NCI-H510A treated with DMSO at 0.1 percent for 48 hours (cell line): ENCODE results near the gene METTL24.

Source experiments
- DNase-seq: peaks from one replicate; lab custom pipeline; 2025; lab: John Stamatoyannopoulos, UW

METTL24 gene

DNA sequence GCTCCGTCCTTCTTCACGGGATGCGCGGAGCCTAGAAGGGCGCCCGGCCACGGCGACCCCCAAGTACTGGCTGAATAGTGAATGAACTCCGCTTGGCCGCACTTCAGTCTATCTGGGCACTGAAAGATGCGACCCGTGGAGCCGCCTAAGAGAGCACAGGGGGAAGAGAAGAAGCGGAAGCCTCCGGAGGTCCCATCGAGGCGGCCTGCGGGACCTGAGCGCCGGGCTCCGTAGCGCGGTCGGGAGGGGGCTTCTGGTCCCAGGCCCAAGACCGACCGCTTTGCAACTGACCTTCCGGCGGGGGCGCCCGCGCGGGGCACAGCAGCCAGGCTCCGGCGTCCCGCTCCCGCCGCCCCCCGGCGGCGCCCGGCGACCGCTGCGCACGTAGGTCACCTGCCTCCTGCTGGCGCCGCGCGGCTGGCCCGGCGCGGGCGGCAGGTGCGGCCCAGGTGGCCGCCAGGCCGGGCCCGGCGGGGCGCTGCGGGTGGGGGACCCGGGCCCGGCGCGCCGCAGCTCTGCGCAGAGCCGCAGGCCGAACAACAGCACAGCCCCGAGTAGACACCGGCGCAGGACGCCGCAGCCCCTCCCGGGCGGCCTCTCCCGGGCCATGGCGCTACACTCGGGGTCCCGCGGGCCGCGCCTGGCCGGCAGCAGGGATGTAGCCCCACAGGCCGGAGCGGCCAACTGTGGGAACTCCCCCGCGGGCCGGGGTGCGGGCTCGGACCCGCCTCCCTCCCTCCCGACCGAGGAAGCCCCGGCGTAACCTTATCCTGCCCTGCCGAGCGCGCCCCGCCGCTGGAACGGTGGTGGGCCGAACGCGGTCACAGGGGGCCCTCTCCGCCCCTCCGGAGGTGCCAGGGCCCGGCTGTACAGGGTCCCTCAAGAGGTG lies at the start of gene METTL24:
Gene METTL24 (minus strand): TSS at position 686 of the 889 bp plus-strand sequence. CDS start 77 bp downstream, at position 609.
- DNase-seq = no peak

DNA sequence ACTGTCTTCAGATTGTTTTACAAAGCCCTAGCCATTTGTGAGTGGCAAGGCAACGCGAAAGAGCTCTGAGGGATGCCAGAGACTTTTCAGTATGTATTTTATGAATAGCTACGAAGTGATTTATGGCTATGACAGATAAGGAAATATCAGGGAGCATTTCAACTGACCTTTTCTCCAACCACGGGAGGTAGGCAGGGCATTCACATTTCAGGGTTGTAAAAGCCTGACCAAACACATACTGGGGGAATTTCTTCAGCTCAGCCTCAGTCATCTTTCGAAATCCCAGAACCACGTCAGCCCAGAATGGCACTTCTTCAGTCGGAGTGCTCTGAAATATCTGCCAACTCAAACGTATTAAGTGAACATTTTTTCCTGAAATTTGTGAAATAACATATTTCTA lies 46.5 kb upstream of the METTL24 start:
- no peak for DNase-seq

DNA sequence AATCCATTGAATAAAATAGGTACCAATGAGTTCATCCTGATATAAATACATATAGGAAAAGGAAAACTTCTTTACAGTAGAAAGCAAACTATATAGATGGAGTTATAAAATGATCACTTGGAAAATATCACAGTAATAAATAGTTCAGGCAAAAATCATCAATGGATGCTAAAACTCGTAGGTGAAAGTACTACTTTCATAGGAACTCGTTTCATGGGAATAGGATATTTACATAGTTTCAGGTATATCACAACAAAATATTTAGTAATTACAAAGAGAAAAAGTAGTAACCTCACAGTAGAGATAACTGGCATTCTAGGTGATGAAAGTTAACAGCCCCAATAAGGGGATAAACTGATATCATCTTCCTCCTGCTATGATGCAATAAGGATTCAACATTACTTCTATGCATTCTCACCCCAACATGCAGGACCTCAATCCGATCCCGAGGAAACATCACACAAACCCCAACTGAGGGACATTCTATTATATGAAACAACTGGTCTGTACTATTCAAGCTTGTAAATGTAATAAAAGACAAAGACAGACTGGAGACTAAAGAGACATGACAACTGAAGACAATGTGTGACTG lies 43.5 kb upstream of the METTL24 start:
- no peak for DNase-seq

GRCh38 chr6:110400208-110400607 lies 42.1 kb upstream of the METTL24 start:
- DNase-seq = no peak

DNA sequence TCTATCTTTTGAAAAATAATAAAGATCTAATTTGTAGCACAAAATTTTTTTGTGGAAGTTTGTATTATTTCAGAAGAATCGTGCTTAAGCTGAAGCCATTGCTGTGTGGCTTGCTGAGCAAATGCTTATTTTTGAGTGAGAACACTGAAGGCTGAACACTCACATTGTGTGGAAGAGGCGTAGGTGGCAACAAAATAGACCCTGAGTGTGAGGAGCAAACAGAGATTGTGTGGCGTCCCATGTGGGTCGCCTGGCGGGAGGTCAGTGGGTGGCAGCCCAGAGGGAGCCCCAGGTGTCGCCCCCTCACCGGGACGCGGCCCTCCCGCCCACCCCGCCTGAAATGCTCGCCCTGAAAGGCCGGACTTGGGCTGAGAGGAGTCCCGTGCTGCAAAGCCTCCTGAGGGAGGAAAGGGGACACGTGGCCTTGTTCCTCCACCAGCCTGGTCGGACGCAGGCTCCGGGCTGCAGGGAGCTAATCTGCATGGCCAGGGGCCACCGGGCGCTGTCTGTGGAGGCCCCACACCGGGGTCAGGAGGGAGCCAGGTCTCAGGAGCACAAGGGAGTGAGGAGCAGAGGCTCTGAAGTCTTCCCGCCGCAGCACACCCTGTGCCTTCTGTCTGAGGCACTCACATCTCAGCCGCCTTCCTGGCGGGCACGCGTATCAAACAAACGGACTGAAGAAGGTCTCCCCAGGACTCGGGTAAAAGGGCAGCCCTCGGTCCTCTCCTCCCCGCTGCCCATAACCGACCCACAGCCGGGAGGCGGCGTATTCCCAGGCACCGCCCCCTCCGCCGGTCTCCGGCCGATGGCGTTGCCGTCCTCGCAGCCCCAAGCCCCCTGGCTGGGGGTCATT lies 41.3 kb upstream of the METTL24 start:
- no peak for DNase-seq

- no peak for DNase-seq
Measured at GRCh38 chr6:110398778-110399177, 40.6 kb upstream of the METTL24 start.

DNA sequence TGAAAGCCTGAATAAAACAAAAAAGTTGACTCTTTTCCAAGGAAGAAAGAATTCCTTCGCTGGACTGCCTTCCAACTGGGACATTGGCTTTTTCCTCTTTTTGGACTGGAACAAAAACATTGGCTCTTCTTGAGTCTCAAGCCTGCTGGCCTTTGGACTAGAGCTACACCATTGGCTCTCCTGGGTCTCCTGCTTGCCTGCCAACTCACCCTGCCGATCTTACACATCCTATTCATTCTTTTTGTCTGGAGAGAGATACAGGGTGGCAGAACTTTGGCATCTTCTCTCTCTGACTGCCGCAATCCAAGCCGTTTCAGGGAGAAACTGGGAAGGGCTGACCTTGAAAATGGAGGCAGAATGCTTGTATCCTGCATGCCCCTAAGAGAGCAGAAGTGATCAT lies 37.1 kb upstream of the METTL24 start:
- no peak for DNase-seq

DNA sequence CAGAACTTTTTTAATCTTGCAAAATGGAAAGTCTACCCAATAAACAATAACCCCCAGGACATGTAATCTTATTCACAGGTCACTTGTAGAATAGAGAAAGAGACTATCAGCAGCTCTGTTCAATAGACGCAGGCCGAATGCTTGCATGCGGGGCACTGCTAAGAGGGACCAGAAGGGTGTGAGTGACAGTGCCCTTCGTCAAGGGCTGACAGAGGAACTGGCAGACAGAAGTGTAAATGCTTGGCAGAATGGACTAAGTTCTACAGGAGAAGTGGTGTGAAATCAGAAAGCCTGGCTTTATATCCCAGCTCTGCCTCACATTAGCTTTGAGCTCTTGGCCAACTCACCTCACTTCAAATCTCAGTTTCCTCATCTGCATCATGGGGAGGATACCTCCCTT lies 36.3 kb upstream of the METTL24 start:
- DNase-seq = no peak

- no peak for DNase-seq
Measured at GRCh38 chr6:110392727-110393126, 34.6 kb upstream of the METTL24 start.

- DNase-seq = no peak
Measured at GRCh38 chr6:110390404-110390803, 32.3 kb upstream of the METTL24 start.

DNA sequence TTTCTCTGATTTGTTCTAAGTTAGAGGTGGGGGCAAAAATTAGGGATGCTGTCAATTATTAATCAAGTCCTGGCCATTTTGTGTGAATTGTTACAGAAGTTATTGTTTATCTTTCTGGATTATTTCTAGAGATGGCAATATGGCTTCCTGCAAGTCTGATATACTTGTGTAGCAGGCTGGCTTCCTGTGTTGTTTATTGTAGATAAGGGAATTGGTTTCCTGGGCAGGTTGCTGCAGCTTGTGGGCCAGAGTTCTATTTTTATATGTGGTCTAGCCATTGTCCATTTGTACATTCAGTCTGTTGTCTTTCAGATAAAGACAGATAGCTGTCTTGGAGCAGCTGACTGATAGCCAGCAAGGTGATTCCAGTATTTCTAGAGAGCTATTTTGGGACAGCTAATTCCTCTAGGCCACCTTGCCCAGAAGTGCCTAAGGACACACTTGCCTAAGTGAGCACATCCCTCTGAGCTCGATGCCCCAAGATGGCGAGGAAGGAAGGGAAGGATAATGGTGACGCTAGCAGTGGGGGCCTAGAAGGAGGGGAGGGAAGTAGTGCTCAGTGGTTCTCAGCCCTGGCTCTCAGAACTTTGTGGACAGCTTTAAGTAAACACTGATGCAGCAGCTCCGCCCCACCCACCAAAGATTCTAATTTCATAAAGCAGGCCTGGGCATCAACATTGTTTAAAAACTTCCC lies 31.7 kb upstream of the METTL24 start:
- DNase-seq = no peak

DNA sequence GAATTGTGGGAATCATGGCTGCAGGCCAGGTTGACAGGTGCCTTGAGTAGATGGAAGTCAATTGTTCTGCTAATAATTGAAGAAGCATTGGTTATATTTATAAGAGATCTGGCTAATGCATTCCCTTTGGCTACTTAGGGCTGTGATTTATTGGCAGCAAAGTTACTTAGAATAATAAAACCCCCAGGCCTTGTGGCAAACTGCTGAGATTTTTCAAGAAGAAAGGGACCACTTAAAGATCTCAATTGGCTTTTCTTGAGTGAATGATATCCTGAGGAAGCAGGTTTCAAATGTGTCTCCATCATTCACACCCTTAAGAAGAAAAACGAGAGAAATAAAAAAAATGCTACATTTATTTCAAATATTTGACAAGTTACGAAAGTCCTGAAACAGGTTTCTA lies 29.8 kb upstream of the METTL24 start:
- DNase-seq = no peak

DNA sequence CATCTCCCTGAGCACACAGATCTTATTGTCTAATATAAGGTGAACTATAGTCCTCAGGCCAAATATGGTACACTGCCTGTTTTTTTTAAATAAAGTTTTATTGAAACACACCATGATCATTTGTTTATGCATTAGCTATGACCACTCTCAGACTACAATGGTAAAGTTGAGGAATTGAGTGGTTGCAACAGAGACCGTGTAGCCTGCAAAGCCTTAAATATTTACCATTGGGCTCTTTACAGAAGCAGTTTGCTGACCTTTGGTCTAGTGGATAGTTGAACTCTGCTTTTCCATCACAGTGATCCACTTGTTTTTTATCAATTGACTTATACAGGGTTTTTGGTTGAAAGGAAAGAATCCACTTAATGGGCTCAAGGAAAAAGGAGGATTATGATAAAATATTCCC lies 27.3 kb upstream of the METTL24 start:
- DNase-seq = no peak

- DNase-seq = no peak
Measured at GRCh38 chr6:110378552-110378951, 20.4 kb upstream of the METTL24 start.

GRCh38 chr6:110369066-110369465 lies 10.9 kb upstream of the METTL24 start:
- no peak for DNase-seq

DNA sequence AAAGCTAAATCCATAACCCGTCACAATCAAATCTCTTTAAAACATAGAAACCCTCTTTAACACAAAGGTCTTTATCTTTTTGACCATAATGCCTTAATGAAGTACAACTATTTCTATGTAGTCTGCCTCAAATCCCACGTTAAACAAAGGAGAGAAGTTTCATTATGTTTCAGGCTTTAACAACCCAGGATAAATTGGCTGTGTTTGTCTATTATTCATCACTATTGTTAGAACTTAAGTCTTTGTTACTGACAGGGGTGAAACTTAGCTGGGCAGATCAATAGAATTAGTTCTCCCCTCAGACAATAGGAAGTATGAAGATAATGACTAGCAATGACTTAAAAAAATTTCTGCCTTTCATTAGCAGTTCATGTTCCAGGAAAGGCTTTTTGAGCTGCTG lies 10.1 kb upstream of the METTL24 start:
- no peak for DNase-seq

DNA sequence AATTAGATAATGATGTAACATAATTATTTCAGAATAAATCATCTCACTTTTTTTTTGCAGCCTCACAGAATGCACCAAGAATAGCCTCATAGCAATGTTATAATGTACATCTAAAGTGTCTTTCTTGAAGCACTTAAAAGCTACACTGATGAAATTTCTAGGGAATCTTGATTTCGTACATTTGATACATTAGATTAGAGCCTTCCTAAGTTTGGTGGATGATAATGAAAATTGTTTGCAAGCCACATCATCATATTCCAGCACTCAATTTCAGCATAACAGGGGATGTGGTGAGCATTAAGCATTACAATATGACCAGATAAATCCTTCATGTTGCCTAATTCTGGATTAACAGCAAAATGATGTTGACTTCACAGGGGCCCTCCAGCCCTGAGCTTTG lies 9.7 kb upstream of the METTL24 start:
- DNase-seq = no peak

- DNase-seq = no peak
Measured at GRCh38 chr6:110366975-110367374, 8.8 kb upstream of the METTL24 start.

DNA sequence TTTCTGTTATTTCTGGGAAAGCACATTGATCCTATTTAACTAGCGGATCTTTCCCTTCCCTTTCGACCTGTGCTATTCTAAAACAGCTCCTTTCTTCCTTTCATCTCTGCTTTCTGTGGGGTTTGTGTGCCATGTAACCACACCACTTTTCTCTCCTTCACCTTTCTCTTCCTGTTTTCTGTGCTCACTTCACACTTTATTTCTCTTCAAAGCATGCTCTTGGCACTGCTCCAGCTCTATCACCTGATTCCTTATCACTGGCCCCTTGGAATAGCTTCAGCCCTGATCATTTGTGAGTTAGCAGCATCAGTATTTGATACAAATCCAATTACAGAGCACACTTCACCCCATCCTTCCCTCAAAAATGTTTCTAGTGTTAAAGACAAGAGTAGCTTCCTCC lies 8.1 kb upstream of the METTL24 start:
- no peak for DNase-seq

GRCh38 chr6:110364364-110365105 lies 6.4 kb upstream of the METTL24 start:
- no peak for DNase-seq

DNA sequence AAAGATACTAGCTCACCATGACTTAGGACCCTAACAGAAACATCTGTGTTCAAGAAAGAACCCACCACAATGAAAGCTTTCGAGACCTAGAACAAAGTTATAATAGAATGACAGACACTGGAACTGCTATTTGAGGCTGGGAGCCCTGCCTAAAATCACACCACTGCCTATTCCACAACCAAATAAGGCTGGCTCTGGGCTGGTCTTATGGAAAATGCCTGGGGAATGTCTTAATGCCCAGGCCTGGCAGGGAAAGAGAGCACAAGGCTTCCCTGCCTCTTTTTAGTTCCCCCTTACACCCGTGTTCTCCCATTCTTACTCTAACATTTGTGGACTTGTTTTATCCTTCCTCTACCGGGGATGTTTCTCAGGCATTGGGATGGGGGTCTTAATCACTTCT lies 5.6 kb upstream of the METTL24 start:
- DNase-seq = no peak
